ENCODE measurements around the gene TMTC2.

DNA sequence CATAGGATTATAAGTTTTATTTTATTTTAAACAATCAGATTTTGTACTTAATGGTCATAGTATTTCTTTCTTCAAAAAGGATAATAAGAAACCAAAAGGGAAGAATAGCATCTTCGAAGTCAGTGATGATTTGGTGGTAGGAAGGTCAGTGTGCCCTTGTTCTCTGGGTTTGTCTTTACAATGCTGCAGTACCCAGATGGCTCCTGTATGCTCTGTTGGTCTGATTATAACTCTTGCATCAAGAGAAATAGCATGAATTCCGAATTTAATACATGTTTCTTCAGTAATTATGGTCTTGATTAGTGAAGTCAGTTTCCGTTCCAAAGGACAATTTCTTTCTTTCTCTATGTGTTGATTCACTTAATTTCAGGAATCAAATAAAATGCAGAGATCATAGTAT lies 180.2 kb downstream of the TMTC2 start:
- TF ChIP-seq POLR2A (IDR thresholded peaks at IDR 0.05; ENCODE audit: low read length) = no peak
- no peak for TF ChIP-seq GATA1 (IDR thresholded peaks at IDR 0.05; ENCODE audit: low read depth, low read length)
